WTC11 (cell line): ENCODE results near the gene JADE1. TPM values are rescaled to one million over a fixed set of nuclear protein-coding genes. Genes with fewer than 3 reads are reported as not detected.

Source experiments
- ATAC-seq: fragments of 200-7000 bp; cut with Tn5 transposase; 2 replicates; pipeline ENCODE4 v1.10.0; 2021; ENCODE audit warnings: mild to moderate bottlenecking, moderate library complexity
- CTCF ChIA-PET: fragments of 300-600 bp; sonication (Branson Sonifier 250); formaldehyde crosslinking; loops from one replicate; lab custom pipeline; 2021; ENCODE audit warnings: antibody characterized with exemption; lab: Charles Lee
- POLR2A ChIA-PET: fragments of 350-600 bp; sonication (Branson Sonifier 250); formaldehyde crosslinking; loops from one replicate; lab custom pipeline; 2021; ENCODE audit warnings: antibody characterized with exemption; lab: Charles Lee
- DNase-seq: peaks from one replicate; pipeline ENCODE4 v3.0.0; 2021; ENCODE audit warnings: low spot score
- H3K27ac Mint-ChIP-seq: 2 replicates; pipeline ENCODE4 v1.8.0; 2021; ENCODE audit warnings: mixed read lengths
- H3K27me3 Mint-ChIP-seq: 2 replicates; pipeline ENCODE4 v1.8.0; 2021; ENCODE audit warnings: low read depth, mild to moderate bottlenecking, moderate library complexity, mixed read lengths
- H3K36me3 Mint-ChIP-seq: 2 replicates; pipeline ENCODE4 v1.8.0; 2021; ENCODE audit warnings: mixed read lengths
- H3K4me1 Mint-ChIP-seq: 2 replicates; pipeline ENCODE4 v1.8.0; 2022; ENCODE audit warnings: mixed read lengths
- H3K4me3 Mint-ChIP-seq: 2 replicates; pipeline ENCODE4 v1.8.0; 2021; ENCODE audit warnings: mild to moderate bottlenecking, moderate library complexity, mixed read lengths
- H3K9me3 Mint-ChIP-seq: 2 replicates; pipeline ENCODE4 v1.8.0; 2021; ENCODE audit warnings: mixed read lengths
- CREM ChIP-seq: sonication (generic); formaldehyde crosslinking; IDR thresholded peaks from 2 replicates; pipeline ENCODE4 v1.8.1; 2022; ENCODE audit warnings: mild to moderate bottlenecking, missing genetic modification reagents, moderate library complexity
- ELF4 ChIP-seq: sonication (generic); formaldehyde crosslinking; IDR thresholded peaks from 2 replicates; pipeline ENCODE4 v1.8.1; 2022; ENCODE audit warnings: low read depth, mild to moderate bottlenecking, moderate library complexity, missing genetic modification reagents
- MYBL2 ChIP-seq: sonication (generic); formaldehyde crosslinking; IDR thresholded peaks from 2 replicates; pipeline ENCODE4 v1.8.1; 2023; ENCODE audit warnings: mild to moderate bottlenecking, moderate library complexity, missing genetic modification reagents
- OVOL2 ChIP-seq: fragments of 250-450 bp; sonication (Bioruptor Pico); IDR thresholded peaks from 2 replicates; pipeline ENCODE4 v1.9.0; 2021; ENCODE audit warnings: mild to moderate bottlenecking, borderline replicate concordance
- SMAD4 ChIP-seq: sonication (generic); formaldehyde crosslinking; IDR thresholded peaks from 2 replicates; pipeline ENCODE4 v1.8.0; 2022; ENCODE audit warnings: mild to moderate bottlenecking, missing genetic modification reagents
- ZBTB21 ChIP-seq: sonication (generic); formaldehyde crosslinking; IDR thresholded peaks from 2 replicates; pipeline ENCODE4 v1.8.1; 2023; ENCODE audit warnings: mild to moderate bottlenecking, missing genetic modification reagents, borderline replicate concordance
- ZNF138 ChIP-seq: sonication (generic); formaldehyde crosslinking; conservative IDR thresholded peaks from 2 replicates; pipeline ENCODE4 v1.8.1; 2022; ENCODE audit warnings: mild to moderate bottlenecking, moderate library complexity, missing genetic modification reagents
- ZNF232 ChIP-seq: sonication (generic); formaldehyde crosslinking; IDR thresholded peaks from 2 replicates; pipeline ENCODE4 v1.8.0; 2022; ENCODE audit warnings: mild to moderate bottlenecking, missing genetic modification reagents
- ZNF396 ChIP-seq: fragments of 250-450 bp; sonication (Bioruptor Pico); IDR thresholded peaks from 2 replicates; pipeline ENCODE4 v1.8.0; 2021; ENCODE audit warnings: mild to moderate bottlenecking, moderate library complexity, borderline replicate concordance
- ZNF416 ChIP-seq: fragments of 250-450 bp; sonication (Bioruptor Pico); IDR thresholded peaks from 2 replicates; pipeline ENCODE4 v1.9.0; 2021; ENCODE audit warnings: mild to moderate bottlenecking, inconsistent platforms
- total RNA-seq: library from RNA; stranded (reverse); gene quantifications from 3 replicates; pipeline ENCODE4 v1.2.3, GENCODE V29; 2021
- TF ChIP-seq, protein P1 (sequence below): sonication (generic); formaldehyde crosslinking; conservative IDR thresholded peaks from 2 replicates; pipeline ENCODE4 v1.8.1; 2023; ENCODE audit warnings: mild to moderate bottlenecking, low read depth, missing genetic modification reagents, moderate library complexity
- TF ChIP-seq, protein P2 (sequence below): sonication (generic); formaldehyde crosslinking; IDR thresholded peaks from 2 replicates; pipeline ENCODE4 v1.8.1; 2022; ENCODE audit warnings: mild to moderate bottlenecking, moderate library complexity, missing genetic modification reagents
- TF ChIP-seq, protein P3 (sequence below): fragments of 250-450 bp; sonication (Bioruptor Pico); IDR thresholded peaks from 2 replicates; pipeline ENCODE4 v1.8.0; 2021; ENCODE audit warnings: mild to moderate bottlenecking
- TF ChIP-seq, protein P4 (sequence below): sonication (generic); formaldehyde crosslinking; IDR thresholded peaks from 2 replicates; pipeline ENCODE4 v1.8.1; 2023; ENCODE audit warnings: mild to moderate bottlenecking, missing genetic modification reagents, borderline replicate concordance
- TF ChIP-seq, protein P5 (sequence below): fragments of 250-450 bp; sonication (Bioruptor Pico); IDR thresholded peaks from 2 replicates; pipeline ENCODE4 v1.9.0; 2021; ENCODE audit warnings: mild to moderate bottlenecking, borderline replicate concordance
- TF ChIP-seq, protein P6 (sequence below): sonication (generic); formaldehyde crosslinking; IDR thresholded peaks from 2 replicates; pipeline ENCODE4 v1.8.0; 2022; ENCODE audit warnings: mild to moderate bottlenecking, missing genetic modification reagents
- TF ChIP-seq, protein P7 (sequence below): sonication (generic); formaldehyde crosslinking; IDR thresholded peaks from 2 replicates; pipeline ENCODE4 v1.8.1; 2022; ENCODE audit warnings: mild to moderate bottlenecking, missing genetic modification reagents, moderate library complexity, borderline replicate concordance
- TF ChIP-seq, protein P8 (sequence below): sonication (generic); formaldehyde crosslinking; IDR thresholded peaks from 2 replicates; pipeline ENCODE4 v1.8.1; 2023; ENCODE audit warnings: mild to moderate bottlenecking, missing genetic modification reagents

Gene JADE1
- total RNA-seq, 1 experiment from 2014 or later = 132 TPM

DNA sequence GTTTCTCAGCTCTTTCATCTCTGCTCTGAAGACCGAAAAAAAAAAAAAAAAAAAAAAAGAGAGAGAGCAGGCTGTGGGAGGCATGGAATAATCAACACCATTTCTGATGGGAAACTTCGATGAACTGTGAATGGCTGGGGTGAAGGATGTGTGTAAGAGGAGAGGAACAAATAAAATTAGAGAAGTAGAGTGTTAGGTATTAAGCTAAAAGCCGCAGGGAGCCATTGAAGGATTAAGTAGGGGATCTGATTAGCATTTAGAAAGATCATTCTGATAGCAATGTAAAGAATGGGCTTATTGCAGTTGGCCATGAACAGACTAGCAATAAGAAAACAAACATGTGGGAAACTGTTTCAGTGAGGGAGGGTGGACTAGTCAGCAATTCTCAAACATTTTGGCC lies 33.6 kb upstream of the JADE1 start:
- TF ChIP-seq ZNF138 (CRISPR knock-in tag) (no peak), OVOL2 (CRISPR knock-in tag) (no peak)
- TF ChIP-seq, protein P1, sequence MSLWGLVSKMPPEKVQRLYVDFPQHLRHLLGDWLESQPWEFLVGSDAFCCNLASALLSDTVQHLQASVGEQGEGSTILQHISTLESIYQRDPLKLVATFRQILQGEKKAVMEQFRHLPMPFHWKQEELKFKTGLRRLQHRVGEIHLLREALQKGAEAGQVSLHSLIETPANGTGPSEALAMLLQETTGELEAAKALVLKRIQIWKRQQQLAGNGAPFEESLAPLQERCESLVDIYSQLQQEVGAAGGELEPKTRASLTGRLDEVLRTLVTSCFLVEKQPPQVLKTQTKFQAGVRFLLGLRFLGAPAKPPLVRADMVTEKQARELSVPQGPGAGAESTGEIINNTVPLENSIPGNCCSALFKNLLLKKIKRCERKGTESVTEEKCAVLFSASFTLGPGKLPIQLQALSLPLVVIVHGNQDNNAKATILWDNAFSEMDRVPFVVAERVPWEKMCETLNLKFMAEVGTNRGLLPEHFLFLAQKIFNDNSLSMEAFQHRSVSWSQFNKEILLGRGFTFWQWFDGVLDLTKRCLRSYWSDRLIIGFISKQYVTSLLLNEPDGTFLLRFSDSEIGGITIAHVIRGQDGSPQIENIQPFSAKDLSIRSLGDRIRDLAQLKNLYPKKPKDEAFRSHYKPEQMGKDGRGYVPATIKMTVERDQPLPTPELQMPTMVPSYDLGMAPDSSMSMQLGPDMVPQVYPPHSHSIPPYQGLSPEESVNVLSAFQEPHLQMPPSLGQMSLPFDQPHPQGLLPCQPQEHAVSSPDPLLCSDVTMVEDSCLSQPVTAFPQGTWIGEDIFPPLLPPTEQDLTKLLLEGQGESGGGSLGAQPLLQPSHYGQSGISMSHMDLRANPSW (CRISPR knock-in tag) = no peak
- TF ChIP-seq, protein P2, sequence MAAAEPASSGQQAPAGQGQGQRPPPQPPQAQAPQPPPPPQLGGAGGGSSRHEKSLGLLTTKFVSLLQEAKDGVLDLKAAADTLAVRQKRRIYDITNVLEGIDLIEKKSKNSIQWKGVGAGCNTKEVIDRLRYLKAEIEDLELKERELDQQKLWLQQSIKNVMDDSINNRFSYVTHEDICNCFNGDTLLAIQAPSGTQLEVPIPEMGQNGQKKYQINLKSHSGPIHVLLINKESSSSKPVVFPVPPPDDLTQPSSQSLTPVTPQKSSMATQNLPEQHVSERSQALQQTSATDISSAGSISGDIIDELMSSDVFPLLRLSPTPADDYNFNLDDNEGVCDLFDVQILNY = no peak
- Mint-ChIP-seq H3K27me3 (no peaks in the 10 kb centered on the region), H3K9me3 (peaks cover 21% of the 10 kb centered on the region), H3K36me3 (no peaks in the 10 kb centered on the region), H3K4me1 (peaks cover 12% of the 10 kb centered on the region), H3K27ac (no peak overlapping the region), H3K4me3 (no peak overlapping the region)
- ChIA-PET POLR2A (no interaction called here), CTCF (no interaction called here)
- no peak for DNase-seq
- ATAC-seq = no peak

DNA sequence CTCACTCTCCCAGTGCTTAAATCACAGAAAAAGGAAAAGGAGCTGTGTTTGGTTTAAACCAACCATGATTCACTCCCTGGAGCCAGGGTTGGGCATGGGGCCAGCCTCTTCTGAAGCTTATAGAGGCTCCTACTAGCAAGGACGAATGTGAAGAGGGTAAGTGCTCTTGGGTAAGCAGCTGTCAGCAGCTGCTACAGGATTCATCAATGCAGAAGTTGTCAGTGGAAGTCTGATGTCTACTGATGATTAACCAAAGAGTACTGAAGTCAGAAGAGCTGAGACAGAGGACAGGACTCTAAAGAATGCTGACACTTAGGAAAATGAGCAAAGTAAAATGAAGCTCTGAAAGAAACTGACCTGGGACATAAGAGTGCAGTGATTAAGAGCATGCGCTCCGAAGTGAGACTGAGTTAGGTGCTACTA lies 32.7 kb upstream of the JADE1 start:
- ATAC-seq (no peak), DNase-seq (no peak)
- H3K27ac Mint-ChIP-seq = no peak overlapping the region
- H3K27me3 Mint-ChIP-seq = no peaks in the 10 kb centered on the region
- ChIA-PET POLR2A (no interaction called here), CTCF (no interaction called here)
- H3K4me1 Mint-ChIP-seq = peaks cover 12% of the 10 kb centered on the region
- peaks cover 21% of the 10 kb centered on the region for H3K9me3 Mint-ChIP-seq
- no peaks in the 10 kb centered on the region for H3K36me3 Mint-ChIP-seq
- H3K4me3 Mint-ChIP-seq = no peak overlapping the region
- TF ChIP-seq, protein P3, sequence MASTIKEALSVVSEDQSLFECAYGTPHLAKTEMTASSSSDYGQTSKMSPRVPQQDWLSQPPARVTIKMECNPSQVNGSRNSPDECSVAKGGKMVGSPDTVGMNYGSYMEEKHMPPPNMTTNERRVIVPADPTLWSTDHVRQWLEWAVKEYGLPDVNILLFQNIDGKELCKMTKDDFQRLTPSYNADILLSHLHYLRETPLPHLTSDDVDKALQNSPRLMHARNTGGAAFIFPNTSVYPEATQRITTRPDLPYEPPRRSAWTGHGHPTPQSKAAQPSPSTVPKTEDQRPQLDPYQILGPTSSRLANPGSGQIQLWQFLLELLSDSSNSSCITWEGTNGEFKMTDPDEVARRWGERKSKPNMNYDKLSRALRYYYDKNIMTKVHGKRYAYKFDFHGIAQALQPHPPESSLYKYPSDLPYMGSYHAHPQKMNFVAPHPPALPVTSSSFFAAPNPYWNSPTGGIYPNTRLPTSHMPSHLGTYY = no peak
- TF ChIP-seq CREM (CRISPR knock-in tag) (no peak), ELF4 (CRISPR knock-in tag) (no peak), ZNF232 (CRISPR knock-in tag) (no peak), ZNF416 (CRISPR knock-in tag) (no peak), SMAD4 (CRISPR knock-in tag) (no peak), ZBTB21 (CRISPR knock-in tag) (no peak), MYBL2 (no peak), ZNF396 (CRISPR knock-in tag) (no peak)
- TF ChIP-seq, protein P4, sequence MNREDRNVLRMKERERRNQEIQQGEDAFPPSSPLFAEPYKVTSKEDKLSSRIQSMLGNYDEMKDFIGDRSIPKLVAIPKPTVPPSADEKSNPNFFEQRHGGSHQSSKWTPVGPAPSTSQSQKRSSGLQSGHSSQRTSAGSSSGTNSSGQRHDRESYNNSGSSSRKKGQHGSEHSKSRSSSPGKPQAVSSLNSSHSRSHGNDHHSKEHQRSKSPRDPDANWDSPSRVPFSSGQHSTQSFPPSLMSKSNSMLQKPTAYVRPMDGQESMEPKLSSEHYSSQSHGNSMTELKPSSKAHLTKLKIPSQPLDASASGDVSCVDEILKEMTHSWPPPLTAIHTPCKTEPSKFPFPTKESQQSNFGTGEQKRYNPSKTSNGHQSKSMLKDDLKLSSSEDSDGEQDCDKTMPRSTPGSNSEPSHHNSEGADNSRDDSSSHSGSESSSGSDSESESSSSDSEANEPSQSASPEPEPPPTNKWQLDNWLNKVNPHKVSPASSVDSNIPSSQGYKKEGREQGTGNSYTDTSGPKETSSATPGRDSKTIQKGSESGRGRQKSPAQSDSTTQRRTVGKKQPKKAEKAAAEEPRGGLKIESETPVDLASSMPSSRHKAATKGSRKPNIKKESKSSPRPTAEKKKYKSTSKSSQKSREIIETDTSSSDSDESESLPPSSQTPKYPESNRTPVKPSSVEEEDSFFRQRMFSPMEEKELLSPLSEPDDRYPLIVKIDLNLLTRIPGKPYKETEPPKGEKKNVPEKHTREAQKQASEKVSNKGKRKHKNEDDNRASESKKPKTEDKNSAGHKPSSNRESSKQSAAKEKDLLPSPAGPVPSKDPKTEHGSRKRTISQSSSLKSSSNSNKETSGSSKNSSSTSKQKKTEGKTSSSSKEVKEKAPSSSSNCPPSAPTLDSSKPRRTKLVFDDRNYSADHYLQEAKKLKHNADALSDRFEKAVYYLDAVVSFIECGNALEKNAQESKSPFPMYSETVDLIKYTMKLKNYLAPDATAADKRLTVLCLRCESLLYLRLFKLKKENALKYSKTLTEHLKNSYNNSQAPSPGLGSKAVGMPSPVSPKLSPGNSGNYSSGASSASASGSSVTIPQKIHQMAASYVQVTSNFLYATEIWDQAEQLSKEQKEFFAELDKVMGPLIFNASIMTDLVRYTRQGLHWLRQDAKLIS (CRISPR knock-in tag) = no peak
- TF ChIP-seq, protein P5, sequence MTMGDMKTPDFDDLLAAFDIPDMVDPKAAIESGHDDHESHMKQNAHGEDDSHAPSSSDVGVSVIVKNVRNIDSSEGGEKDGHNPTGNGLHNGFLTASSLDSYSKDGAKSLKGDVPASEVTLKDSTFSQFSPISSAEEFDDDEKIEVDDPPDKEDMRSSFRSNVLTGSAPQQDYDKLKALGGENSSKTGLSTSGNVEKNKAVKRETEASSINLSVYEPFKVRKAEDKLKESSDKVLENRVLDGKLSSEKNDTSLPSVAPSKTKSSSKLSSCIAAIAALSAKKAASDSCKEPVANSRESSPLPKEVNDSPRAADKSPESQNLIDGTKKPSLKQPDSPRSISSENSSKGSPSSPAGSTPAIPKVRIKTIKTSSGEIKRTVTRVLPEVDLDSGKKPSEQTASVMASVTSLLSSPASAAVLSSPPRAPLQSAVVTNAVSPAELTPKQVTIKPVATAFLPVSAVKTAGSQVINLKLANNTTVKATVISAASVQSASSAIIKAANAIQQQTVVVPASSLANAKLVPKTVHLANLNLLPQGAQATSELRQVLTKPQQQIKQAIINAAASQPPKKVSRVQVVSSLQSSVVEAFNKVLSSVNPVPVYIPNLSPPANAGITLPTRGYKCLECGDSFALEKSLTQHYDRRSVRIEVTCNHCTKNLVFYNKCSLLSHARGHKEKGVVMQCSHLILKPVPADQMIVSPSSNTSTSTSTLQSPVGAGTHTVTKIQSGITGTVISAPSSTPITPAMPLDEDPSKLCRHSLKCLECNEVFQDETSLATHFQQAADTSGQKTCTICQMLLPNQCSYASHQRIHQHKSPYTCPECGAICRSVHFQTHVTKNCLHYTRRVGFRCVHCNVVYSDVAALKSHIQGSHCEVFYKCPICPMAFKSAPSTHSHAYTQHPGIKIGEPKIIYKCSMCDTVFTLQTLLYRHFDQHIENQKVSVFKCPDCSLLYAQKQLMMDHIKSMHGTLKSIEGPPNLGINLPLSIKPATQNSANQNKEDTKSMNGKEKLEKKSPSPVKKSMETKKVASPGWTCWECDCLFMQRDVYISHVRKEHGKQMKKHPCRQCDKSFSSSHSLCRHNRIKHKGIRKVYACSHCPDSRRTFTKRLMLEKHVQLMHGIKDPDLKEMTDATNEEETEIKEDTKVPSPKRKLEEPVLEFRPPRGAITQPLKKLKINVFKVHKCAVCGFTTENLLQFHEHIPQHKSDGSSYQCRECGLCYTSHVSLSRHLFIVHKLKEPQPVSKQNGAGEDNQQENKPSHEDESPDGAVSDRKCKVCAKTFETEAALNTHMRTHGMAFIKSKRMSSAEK (CRISPR knock-in tag) = no peak
- TF ChIP-seq, protein P6, sequence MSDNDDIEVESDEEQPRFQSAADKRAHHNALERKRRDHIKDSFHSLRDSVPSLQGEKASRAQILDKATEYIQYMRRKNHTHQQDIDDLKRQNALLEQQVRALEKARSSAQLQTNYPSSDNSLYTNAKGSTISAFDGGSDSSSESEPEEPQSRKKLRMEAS = no peak
- TF ChIP-seq, protein P7, sequence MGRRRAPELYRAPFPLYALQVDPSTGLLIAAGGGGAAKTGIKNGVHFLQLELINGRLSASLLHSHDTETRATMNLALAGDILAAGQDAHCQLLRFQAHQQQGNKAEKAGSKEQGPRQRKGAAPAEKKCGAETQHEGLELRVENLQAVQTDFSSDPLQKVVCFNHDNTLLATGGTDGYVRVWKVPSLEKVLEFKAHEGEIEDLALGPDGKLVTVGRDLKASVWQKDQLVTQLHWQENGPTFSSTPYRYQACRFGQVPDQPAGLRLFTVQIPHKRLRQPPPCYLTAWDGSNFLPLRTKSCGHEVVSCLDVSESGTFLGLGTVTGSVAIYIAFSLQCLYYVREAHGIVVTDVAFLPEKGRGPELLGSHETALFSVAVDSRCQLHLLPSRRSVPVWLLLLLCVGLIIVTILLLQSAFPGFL (CRISPR knock-in tag) = no peak
- TF ChIP-seq, protein P8, sequence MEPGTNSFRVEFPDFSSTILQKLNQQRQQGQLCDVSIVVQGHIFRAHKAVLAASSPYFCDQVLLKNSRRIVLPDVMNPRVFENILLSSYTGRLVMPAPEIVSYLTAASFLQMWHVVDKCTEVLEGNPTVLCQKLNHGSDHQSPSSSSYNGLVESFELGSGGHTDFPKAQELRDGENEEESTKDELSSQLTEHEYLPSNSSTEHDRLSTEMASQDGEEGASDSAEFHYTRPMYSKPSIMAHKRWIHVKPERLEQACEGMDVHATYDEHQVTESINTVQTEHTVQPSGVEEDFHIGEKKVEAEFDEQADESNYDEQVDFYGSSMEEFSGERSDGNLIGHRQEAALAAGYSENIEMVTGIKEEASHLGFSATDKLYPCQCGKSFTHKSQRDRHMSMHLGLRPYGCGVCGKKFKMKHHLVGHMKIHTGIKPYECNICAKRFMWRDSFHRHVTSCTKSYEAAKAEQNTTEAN (CRISPR knock-in tag) = no peak
